ENCODE data around the gene NMS. TPM values are rescaled to one million over a fixed set of nuclear protein-coding genes. Genes with fewer than 3 reads are reported as not detected.

Gene NMS
- total RNA-seq, 4 donors from 2014 or later = not detected

DNA sequence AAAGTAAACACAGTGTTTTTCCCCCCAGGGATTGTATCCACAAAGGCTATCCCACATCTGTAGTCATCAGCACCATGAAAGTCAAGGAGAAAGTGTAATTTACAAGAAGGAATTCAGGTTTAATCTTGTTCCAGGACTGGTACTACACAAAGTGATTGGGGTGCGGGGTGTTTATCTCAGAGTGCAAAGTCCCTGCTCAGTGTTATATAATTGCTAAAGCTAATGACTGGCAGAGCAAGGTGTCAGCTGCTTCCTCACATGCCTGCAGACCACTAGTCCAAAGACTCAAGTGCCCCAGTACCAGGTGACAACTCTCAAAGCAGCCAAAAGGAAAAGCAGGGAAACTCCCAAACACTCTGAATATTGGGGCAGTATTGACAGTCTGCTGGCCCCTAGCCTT is 52.1 kb downstream of the NMS start:
- H3K4me1 ChIP-seq = no peaks in the 10 kb centered on the region
- WGBS, 2 donors = 91 to 94% methylated on average over 1 of the region's 1 CpG
- H3K27me3 ChIP-seq = no peaks in the 10 kb centered on the region
- H3K4me3 ChIP-seq = no peak overlapping the region
- no peaks in the 10 kb centered on the region for H3K9me3 ChIP-seq
- TF ChIP-seq EP300 (IDR thresholded peaks at IDR 0.05) = no peak
- no peak overlapping the region for H3K27ac ChIP-seq
- DNase-seq (ENCODE audit: low spot score in 2 of 2) = no peak
- no peaks in the 10 kb centered on the region for H3K36me3 ChIP-seq

DNA sequence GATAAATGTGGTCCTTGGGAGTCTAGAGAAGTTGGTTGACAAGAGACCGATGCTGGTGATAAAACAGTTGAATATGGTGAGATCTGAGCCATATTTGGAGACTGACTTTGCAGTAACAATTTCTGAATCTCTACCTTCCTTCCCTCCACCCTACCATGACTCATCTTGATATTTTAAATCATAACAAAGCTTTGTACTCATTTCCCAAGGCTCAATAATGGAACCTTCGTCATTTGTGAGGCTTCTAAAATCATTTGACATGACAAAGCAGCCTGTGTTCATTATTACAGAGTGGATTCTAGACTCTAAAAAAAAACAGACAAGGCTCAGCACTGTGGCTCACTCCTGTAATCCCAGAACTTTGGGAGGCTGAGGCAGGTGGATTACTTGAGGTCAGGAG is 54.0 kb downstream of the NMS start:
- WGBS, 2 donors = 67 to 74% methylated on average over 2 of the region's 2 CpGs
- Histone ChIP-seq H3K4me3 (no peak overlapping the region), H3K9me3 (no peaks in the 10 kb centered on the region), H3K36me3 (no peaks in the 10 kb centered on the region), H3K27ac (no peak overlapping the region), H3K27me3 (no peaks in the 10 kb centered on the region), H3K4me1 (no peaks in the 10 kb centered on the region)
- TF ChIP-seq, protein P1, sequence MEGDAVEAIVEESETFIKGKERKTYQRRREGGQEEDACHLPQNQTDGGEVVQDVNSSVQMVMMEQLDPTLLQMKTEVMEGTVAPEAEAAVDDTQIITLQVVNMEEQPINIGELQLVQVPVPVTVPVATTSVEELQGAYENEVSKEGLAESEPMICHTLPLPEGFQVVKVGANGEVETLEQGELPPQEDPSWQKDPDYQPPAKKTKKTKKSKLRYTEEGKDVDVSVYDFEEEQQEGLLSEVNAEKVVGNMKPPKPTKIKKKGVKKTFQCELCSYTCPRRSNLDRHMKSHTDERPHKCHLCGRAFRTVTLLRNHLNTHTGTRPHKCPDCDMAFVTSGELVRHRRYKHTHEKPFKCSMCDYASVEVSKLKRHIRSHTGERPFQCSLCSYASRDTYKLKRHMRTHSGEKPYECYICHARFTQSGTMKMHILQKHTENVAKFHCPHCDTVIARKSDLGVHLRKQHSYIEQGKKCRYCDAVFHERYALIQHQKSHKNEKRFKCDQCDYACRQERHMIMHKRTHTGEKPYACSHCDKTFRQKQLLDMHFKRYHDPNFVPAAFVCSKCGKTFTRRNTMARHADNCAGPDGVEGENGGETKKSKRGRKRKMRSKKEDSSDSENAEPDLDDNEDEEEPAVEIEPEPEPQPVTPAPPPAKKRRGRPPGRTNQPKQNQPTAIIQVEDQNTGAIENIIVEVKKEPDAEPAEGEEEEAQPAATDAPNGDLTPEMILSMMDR (IDR thresholded peaks at IDR 0.05) = no peak
- TF ChIP-seq POLR2A (IDR thresholded peaks at IDR 0.05) (no peak), EP300 (IDR thresholded peaks at IDR 0.05) (no peak)
- no peak for DNase-seq (ENCODE audit: low spot score in 2 of 2)

DNA sequence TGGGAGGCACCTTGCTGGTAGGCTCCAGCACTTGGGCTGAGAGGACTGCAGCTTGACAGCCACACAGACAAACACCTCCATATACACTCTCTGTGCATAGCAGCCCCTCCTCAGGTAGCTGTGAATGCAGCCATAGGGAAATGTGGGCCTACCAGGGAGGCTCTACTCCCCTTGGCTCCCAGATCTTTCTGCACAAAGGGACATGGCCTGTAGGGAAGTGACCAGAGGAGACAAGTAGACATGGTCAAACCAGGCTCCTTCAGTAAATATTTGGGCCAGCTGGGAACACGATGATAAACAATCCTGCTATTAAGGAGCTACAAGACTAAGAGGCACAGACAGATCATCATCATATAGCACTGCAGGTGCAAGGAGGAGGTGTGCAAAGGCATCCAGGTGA is 56.6 kb downstream of the NMS start:
- Histone ChIP-seq H3K4me3 (no peak overlapping the region), H3K4me1 (no peaks in the 10 kb centered on the region), H3K27me3 (no peaks in the 10 kb centered on the region), H3K36me3 (no peaks in the 10 kb centered on the region), H3K27ac (no peak overlapping the region), H3K9me3 (no peaks in the 10 kb centered on the region)
- no peak for DNase-seq (ENCODE audit: low spot score in 2 of 2)
- TF ChIP-seq EP300 (IDR thresholded peaks at IDR 0.05) (no peak), POLR2A (IDR thresholded peaks at IDR 0.05) (no peak)
- TF ChIP-seq, protein P1 (IDR thresholded peaks at IDR 0.05) = no peak
- 0 to 92% methylated on average over 1 of the region's 1 CpG for WGBS, 2 donors

DNA sequence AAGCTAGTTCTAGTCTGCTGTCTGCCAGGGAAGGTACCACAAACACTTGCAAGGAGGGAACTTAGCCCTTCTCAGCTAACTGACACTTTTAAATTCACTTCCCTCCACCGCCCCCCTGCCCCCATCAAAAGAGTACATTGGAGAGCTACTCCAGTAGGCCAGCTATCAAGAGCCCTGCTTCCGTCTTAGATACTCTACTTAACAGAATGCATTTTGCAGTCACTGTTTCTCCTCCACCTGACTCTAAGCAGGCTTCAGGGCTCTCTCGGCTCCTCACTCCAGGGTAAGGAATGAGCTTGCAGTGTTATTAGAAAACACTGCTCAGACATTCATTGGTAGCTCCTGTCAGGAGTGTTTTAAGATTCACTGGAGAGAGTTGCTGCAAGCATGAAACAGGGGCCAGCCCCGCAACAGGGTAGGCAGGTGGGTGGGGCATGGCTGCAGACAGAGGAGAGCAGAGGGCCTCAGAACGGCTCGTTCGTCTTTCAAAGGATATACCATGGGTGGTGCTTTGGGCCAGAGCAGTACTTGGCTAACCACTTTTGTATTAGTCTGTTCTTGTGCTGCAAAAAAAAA is 57.2 kb downstream of the NMS start:
- H3K9me3 ChIP-seq = no peaks in the 10 kb centered on the region
- H3K4me1 ChIP-seq = no peaks in the 10 kb centered on the region
- no peak for DNase-seq (ENCODE audit: low spot score in 2 of 2)
- no peaks in the 10 kb centered on the region for H3K27me3 ChIP-seq
- TF ChIP-seq EP300 (IDR thresholded peaks at IDR 0.05) (no peak), POLR2A (IDR thresholded peaks at IDR 0.05) (no peak)
- TF ChIP-seq, protein P1 (IDR thresholded peaks at IDR 0.05) = no peak
- 75 to 78% methylated on average over 7 of the region's 7 CpGs for WGBS, 2 donors
- H3K36me3 ChIP-seq = no peaks in the 10 kb centered on the region
- no peak overlapping the region for H3K4me3 ChIP-seq
- no peak overlapping the region for H3K27ac ChIP-seq

DNA sequence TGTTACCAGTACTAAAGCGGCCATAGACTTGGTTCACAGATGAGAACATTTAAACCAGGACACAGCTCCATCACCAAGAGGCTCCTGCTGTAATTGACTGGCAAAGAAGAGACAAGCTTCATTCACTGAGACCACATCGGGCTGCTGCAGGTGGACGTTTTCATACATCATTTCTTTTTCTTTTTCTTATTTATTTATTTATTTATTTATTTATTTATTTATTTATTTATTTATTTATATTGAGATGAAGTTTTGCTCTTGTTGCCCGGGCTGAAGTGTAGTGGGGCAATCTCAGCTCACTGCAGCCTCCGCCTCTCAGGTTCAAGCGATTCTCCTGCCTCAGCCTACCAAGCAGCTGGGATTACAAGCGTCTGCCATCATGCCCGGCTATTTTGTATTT is 58.9 kb downstream of the NMS start:
- 87 to 90% methylated on average over 8 of the region's 8 CpGs for WGBS, 2 donors

More for the DNA sequence above, 58.9 kb downstream of the NMS start:
- Histone ChIP-seq H3K4me1 (no peaks in the 10 kb centered on the region), H3K4me3 (no peak overlapping the region), H3K9me3 (peaks cover 0 to 4% (median 0%) of the 10 kb centered on the region in 4 donors), H3K27ac (no peak overlapping the region), H3K27me3 (no peaks in the 10 kb centered on the region), H3K36me3 (no peaks in the 10 kb centered on the region)
- DNase-seq (ENCODE audit: low spot score in 2 of 2) = no peak
- TF ChIP-seq, protein P1 (IDR thresholded peaks at IDR 0.05) = no peak
- TF ChIP-seq POLR2A (IDR thresholded peaks at IDR 0.05) = no peak
- no peak for TF ChIP-seq EP300 (IDR thresholded peaks at IDR 0.05)

Measured in tibial nerve (tissue), 4 donors.